K562 (cell line): ENCODE measurements around the gene MFSD6L.

Experiments
- BHLHE40 ChIP-seq: IDR thresholded peaks from 2 replicates; pipeline ENCODE4 v1.6.1; 2011; ENCODE audit warnings: low read length, improper control_type of control experiment
- EZH2 ChIP-seq: IDR thresholded peaks from 2 replicates; pipeline ENCODE4 v1.6.1; 2012; ENCODE audit warnings: low read depth, mild to moderate bottlenecking, inconsistent platforms, low read length, borderline replicate concordance
- MXI1 ChIP-seq: IDR thresholded peaks from 2 replicates; pipeline ENCODE4 v1.6.1; 2011; ENCODE audit warnings: low read depth, mild to moderate bottlenecking, improper control_type of control experiment, low read length
- NCOA4 ChIP-seq: fragments of 450-650 bp; IDR thresholded peaks from 2 replicates; pipeline ENCODE4 v1.6.1; 2018; ENCODE audit warnings: mild to moderate bottlenecking; ENCODE audit not compliant: partially characterized antibody
- PCBP2 ChIP-seq: fragments of 200-400 bp; formaldehyde crosslinking; IDR thresholded peaks from 2 replicates; pipeline ENCODE4 v1.6.1; 2018; ENCODE audit warnings: low read length, low read depth, mild to moderate bottlenecking, moderate library complexity; ENCODE audit not compliant: poor library complexity, severe bottlenecking
- PHB ChIP-seq: fragments of 250-450 bp; sonication (Bioruptor Pico); IDR thresholded peaks from 2 replicates; pipeline ENCODE4 v1.5.0; 2021
- POLR2A ChIP-seq: fragments of 450-650 bp; conservative IDR thresholded peaks from 2 replicates; pipeline ENCODE4 v1.6.1; 2016
- POLR2AphosphoS5 ChIP-seq: IDR thresholded peaks from 2 replicates; pipeline ENCODE4 v1.6.1; 2011; ENCODE audit warnings: mild to moderate bottlenecking, low read depth, low read length, moderate library complexity; ENCODE audit not compliant: control insufficient read depth, insufficient read depth
- PTRF ChIP-seq: fragments of 450-650 bp; IDR thresholded peaks from 2 replicates; pipeline ENCODE4 v1.6.1; 2016; ENCODE audit warnings: mild to moderate bottlenecking, missing genetic modification characterization, missing compliant biosample characterization
- ZBTB49 ChIP-seq: sonication (generic); formaldehyde crosslinking; IDR thresholded peaks from 2 replicates; pipeline ENCODE4 v1.8.0; 2022; ENCODE audit warnings: missing genetic modification reagents, mild to moderate bottlenecking, borderline replicate concordance
- TF ChIP-seq, protein P1 (sequence below), 2 experiments: fragments of 450-650 bp; formaldehyde crosslinking in 1 of 2; IDR thresholded peaks; 2 replicates each; pipeline versions ENCODE4 v1.4.0 to v1.6.1; 2014 to 2020; ENCODE audit warnings: mild to moderate bottlenecking in 2 of 2, borderline replicate concordance in 1 of 2, low read depth in 1 of 2

DNA sequence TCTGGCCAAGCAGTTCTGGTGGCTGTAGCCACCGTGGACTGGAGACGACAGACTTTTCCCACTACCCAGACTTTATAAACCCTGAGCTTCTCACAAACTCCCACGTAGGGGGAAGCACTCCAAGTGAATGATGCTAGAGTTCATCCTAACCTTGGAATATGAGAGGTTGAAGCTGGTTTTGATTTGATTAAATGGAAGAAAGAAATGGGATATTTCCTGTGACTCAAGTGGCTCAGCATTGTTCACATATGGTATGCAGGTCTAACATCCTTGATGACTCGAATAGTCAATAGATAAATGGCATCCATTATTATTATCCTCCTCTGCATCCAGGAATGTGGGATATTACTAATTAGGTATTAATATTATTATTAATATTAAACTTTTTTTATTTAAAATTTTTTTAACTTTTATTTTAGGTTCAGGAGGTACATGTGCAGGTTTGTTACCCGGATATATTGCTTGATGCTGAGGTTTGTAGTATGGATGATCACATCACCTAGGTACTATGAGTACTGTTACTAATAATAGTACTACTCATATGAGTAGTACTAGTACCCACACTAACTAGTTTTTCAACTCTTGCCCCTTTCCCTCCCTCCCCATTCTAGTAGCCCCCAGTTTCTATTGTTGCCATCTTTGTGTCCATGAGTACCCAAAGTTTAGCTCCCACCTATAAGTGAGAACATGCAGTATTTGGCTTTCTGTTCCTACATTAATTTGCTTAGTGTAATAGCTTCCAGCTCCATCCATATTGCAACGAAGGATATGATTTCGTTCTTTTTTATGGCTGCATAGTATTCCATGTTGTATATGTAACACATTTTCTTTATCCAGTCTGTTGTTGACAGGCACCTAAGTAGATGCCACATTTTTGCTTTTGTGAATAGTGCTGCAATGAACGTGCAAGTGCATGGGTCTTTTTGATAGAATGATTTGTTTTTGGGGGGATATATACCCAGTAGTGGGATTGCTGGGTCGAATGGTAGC, 45.4 kb upstream of the MFSD6L start:
- TF ChIP-seq POLR2A (no peak), ZBTB49 (CRISPR knock-in tag) (no peak), PTRF (tag) (no peak), POLR2AphosphoS5 (no peak), PHB (CRISPR knock-in tag) (no peak), NCOA4 (no peak), EZH2 (no peak), BHLHE40 (no peak), MXI1 (no peak), PCBP2 (no peak)
- TF ChIP-seq, protein P1, sequence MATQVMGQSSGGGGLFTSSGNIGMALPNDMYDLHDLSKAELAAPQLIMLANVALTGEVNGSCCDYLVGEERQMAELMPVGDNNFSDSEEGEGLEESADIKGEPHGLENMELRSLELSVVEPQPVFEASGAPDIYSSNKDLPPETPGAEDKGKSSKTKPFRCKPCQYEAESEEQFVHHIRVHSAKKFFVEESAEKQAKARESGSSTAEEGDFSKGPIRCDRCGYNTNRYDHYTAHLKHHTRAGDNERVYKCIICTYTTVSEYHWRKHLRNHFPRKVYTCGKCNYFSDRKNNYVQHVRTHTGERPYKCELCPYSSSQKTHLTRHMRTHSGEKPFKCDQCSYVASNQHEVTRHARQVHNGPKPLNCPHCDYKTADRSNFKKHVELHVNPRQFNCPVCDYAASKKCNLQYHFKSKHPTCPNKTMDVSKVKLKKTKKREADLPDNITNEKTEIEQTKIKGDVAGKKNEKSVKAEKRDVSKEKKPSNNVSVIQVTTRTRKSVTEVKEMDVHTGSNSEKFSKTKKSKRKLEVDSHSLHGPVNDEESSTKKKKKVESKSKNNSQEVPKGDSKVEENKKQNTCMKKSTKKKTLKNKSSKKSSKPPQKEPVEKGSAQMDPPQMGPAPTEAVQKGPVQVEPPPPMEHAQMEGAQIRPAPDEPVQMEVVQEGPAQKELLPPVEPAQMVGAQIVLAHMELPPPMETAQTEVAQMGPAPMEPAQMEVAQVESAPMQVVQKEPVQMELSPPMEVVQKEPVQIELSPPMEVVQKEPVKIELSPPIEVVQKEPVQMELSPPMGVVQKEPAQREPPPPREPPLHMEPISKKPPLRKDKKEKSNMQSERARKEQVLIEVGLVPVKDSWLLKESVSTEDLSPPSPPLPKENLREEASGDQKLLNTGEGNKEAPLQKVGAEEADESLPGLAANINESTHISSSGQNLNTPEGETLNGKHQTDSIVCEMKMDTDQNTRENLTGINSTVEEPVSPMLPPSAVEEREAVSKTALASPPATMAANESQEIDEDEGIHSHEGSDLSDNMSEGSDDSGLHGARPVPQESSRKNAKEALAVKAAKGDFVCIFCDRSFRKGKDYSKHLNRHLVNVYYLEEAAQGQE (IDR thresholded peaks at IDR 0.05; ENCODE audit: borderline replicate concordance) = no peak
- TF ChIP-seq, protein P1 (CRISPR knock-in tag; IDR thresholded peaks at IDR 0.05; ENCODE audit: low read depth) = no peak
